T-cell (primary cell): Measurements from ENCODE around the gene KCNMA1. TPM values are rescaled to one million over a fixed set of nuclear protein-coding genes. Genes with fewer than 3 reads are reported as not detected.

ENCODE experiments used
- ATAC-seq, 4 experiments: fragments of 200-7000 bp in 3 of 4; fragments of 150-1000 bp in 1 of 4; cut with Tn5 transposase; replicated peaks in 1 of 4; 1 replicate in 3 of 4; 2 replicates in 1 of 4; pipeline ENCODE4 v1.10.0; 2021; ENCODE audit warnings: moderate library complexity in 3 of 4, mild to moderate bottlenecking in 2 of 4, moderate number of reproducible peaks in 1 of 4
- CTCF ChIA-PET, 2 donors: fragments of 300-600 bp; sonication (Branson Sonifier 250); formaldehyde crosslinking; loops; one replicate each; lab custom pipeline; 2022; ENCODE audit warnings: antibody characterized with exemption in 2 of 2; lab: Charles Lee
- POLR2A ChIA-PET, 2 donors: fragments of 300-600 bp; sonication (Branson Sonifier 250); formaldehyde crosslinking; loops; one replicate each; lab custom pipeline; 2022; ENCODE audit warnings: antibody characterized with exemption in 2 of 2; lab: Charles Lee
- DNase-seq, 35 experiments: peaks; one replicate each; pipeline versions ENCODE4 v3.0.0 to v3.0.0-alpha.2; 2013 to 2023
- H3K27ac ChIP-seq: one replicate; pipeline ENCODE4 v1.5.1; 2013; ENCODE audit warnings: low read length
- H3K27me3 ChIP-seq, 2 experiments: replicated peaks in 1 of 2; 1 replicate in 1 of 2; 2 replicates in 1 of 2; pipeline versions ENCODE4 v1.6.1 to v1.7.0; 2013; ENCODE audit warnings: low read length in 1 of 2, mixed read lengths in 1 of 2; ENCODE audit not compliant: control insufficient read depth in 2 of 2, insufficient read depth in 2 of 2; ENCODE audit errors: extremely low read depth in 1 of 2
- H3K36me3 ChIP-seq, 2 donors: 1 replicate in 1 of 2; 2 replicates in 1 of 2; pipeline versions ENCODE4 v1.6.1 to v1.7.0; 2013; ENCODE audit warnings: low read length in 1 of 2; ENCODE audit not compliant: control insufficient read depth in 2 of 2, insufficient read depth in 1 of 2; ENCODE audit errors: extremely low read depth in 1 of 2
- H3K4me1 ChIP-seq, 2 experiments: 1 replicate in 1 of 2; 2 replicates in 1 of 2; pipeline versions ENCODE4 v1.6.1 to v1.7.0; 2013; ENCODE audit warnings: low read length in 2 of 2, mixed read lengths in 1 of 2; ENCODE audit not compliant: insufficient read depth in 2 of 2, control insufficient read depth in 1 of 2; ENCODE audit errors: extremely low read depth in 1 of 2
- H3K4me3 ChIP-seq, 2 donors: 1 replicate in 1 of 2; 2 replicates in 1 of 2; pipeline versions ENCODE4 v1.5.1 to v1.7.0; 2013; ENCODE audit warnings: mild to moderate bottlenecking in 2 of 2, low read length in 1 of 2, moderate library complexity in 1 of 2; ENCODE audit not compliant: control insufficient read depth in 1 of 2; ENCODE audit errors: extremely low read depth in 1 of 2
- H3K9me3 ChIP-seq: 2 replicates; pipeline ENCODE4 v1.7.0; 2013
- H3K27ac Mint-ChIP-seq, 2 donors: one replicate each; pipeline ENCODE4 v1.8.0; 2020 to 2021; ENCODE audit warnings: mild to moderate bottlenecking in 2 of 2, mixed read lengths in 2 of 2
- H3K27me3 Mint-ChIP-seq, 2 donors: one replicate each; pipeline ENCODE4 v1.8.0; 2021 to 2022; ENCODE audit warnings: mixed read lengths in 2 of 2
- H3K36me3 Mint-ChIP-seq: one replicate; pipeline ENCODE4 v1.8.0; 2021; ENCODE audit warnings: mixed read lengths
- H3K4me1 Mint-ChIP-seq, 3 donors: one replicate each; pipeline ENCODE4 v1.8.0; 2020 to 2022; ENCODE audit warnings: mixed read lengths in 3 of 3, mild to moderate bottlenecking in 1 of 3
- H3K4me3 Mint-ChIP-seq, 3 donors: one replicate each; pipeline ENCODE4 v1.8.0; 2020 to 2022; ENCODE audit warnings: mild to moderate bottlenecking in 3 of 3, mixed read lengths in 3 of 3, moderate library complexity in 3 of 3
- H3K9me3 Mint-ChIP-seq, 3 donors: one replicate each; pipeline ENCODE4 v1.8.0; 2020 to 2022; ENCODE audit warnings: mixed read lengths in 3 of 3
- WGBS: methylation state at CpG from one replicate; pipeline ENCODE4 v1.1.5; 2013; ENCODE audit warnings: missing lambda C conversion rate; ENCODE audit not compliant: insufficient coverage; 5-methylcytosine and 5-hydroxymethylcytosine counted together
- total RNA-seq, 35 experiments: library from RNA in 6 of 35; stranded (reverse) in 6 of 35; fragments of 120-200 nt in 1 of 35; gene quantifications; one replicate each; pipeline versions ENCODE4 v1.2.1 to v1.2.4 and lab custom pipeline; 2013 to 2026

Gene KCNMA1
- total RNA-seq, 5 donors from 2014 or later (not counting 1 experiment from before 2014, with no cell fraction given), result 0.14 to 1.6 (median 0.60) TPM

- Mint-ChIP-seq H3K36me3 (no peaks in the 10 kb centered on the region), H3K9me3 (no peaks in the 10 kb centered on the region), H3K4me1 (no peaks in the 10 kb centered on the region), H3K4me3 (no peak overlapping the region), H3K27me3 (peaks cover 0 to 10% of the 10 kb centered on the region in 2 donors), H3K27ac (no peak overlapping the region)
- H3K4me1 ChIP-seq, result no peaks in the 10 kb centered on the region
- ChIA-PET POLR2A (no interaction called here), CTCF (no interaction called here)
- no peak overlapping the region for H3K4me3 ChIP-seq
- WGBS, result 100% methylated on average over 2 of the region's 3 CpGs
- H3K27me3 ChIP-seq, result no peaks in the 10 kb centered on the region
- no peak overlapping the region for H3K27ac ChIP-seq
- DNase-seq (no peak), ATAC-seq (no peak)
- no peaks in the 10 kb centered on the region for H3K9me3 ChIP-seq
- no peaks in the 10 kb centered on the region for H3K36me3 ChIP-seq
These were observed 660.6 kb downstream of the KCNMA1 start for GRCh38 chr10:76977046-76977445.

- H3K27ac ChIP-seq, result no peak overlapping the region
- Mint-ChIP-seq H3K27ac (no peak overlapping the region), H3K27me3 (peaks cover 0 to 10% of the 10 kb centered on the region in 2 donors), H3K4me1 (peaks cover 0 to 6% (median 0%) of the 10 kb centered on the region in 3 donors), H3K9me3 (no peaks in the 10 kb centered on the region), H3K4me3 (no peak overlapping the region), H3K36me3 (no peaks in the 10 kb centered on the region)
- no peak for DNase-seq
- ChIA-PET POLR2A (no interaction called here), CTCF (interaction anchor here in 1 of 2 donors (1.2 kb wide), 1 partner anchor 10 kb away, joined by 3 read pairs; no protein-coding TSS in a partner anchor)
- ATAC-seq, result no peak
- no peaks in the 10 kb centered on the region for H3K4me1 ChIP-seq
- 100% methylated on average over 1 of the region's 1 CpG for WGBS
- H3K4me3 ChIP-seq, result no peak overlapping the region
- H3K36me3 ChIP-seq, result no peaks in the 10 kb centered on the region
- no peaks in the 10 kb centered on the region for H3K27me3 ChIP-seq
- H3K9me3 ChIP-seq, result no peaks in the 10 kb centered on the region
These were observed 661.5 kb downstream of the KCNMA1 start for GRCh38 chr10:76976142-76976541.

GRCh38 chr10:76975126-76975525 is 662.5 kb downstream of the KCNMA1 start:
- ChIA-PET CTCF (no interaction called here), POLR2A (no interaction called here)
- Mint-ChIP-seq H3K4me3 (no peak overlapping the region), H3K4me1 (peaks cover 0 to 8% (median 0%) of the 10 kb centered on the region in 3 donors), H3K27me3 (peaks cover 0 to 10% of the 10 kb centered on the region in 2 donors), H3K27ac (no peak overlapping the region), H3K9me3 (no peaks in the 10 kb centered on the region), H3K36me3 (no peaks in the 10 kb centered on the region)
- Histone ChIP-seq H3K36me3 (no peaks in the 10 kb centered on the region), H3K9me3 (no peaks in the 10 kb centered on the region), H3K27ac (no peak overlapping the region), H3K27me3 (no peaks in the 10 kb centered on the region), H3K4me1 (no peaks in the 10 kb centered on the region), H3K4me3 (no peak overlapping the region)
- ATAC-seq (no peak), DNase-seq (no peak)
- no CpG with 5 or more reads among the region's 6 CpGs for WGBS

DNA sequence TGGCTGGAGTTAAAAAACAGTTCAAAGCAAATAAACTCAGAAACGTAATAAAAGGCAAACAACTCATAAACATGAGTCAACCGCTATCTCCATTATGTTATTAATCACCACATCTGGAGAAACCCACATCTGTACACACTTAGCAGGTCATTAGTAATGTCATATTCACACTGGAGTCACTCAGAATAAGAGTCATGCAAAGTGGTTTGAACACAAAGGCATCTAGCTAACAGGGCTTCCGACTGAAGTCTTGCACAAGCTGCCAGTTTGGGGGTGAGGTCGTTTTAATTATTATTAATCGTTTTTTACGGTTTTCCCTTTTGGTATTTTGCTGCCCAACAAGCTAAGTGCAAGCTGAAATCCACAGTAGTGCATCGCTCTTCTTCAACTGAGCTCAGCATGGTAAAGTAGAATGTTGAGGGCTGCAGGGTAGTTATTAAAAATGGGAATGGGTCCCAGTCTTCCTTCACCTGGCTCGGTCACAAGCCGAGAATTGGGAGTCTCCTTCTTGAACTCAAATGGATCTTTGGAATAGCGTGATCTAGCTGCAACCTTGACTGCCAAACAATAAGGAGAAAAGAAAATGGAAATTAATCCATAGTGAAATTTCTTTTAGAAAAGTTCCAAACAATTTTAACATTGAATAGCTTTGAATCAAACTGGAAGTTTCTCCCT is 663.5 kb downstream of the KCNMA1 start:
- H3K36me3 Mint-ChIP-seq, result no peaks in the 10 kb centered on the region
- 90% methylated on average over 5 of the region's 10 CpGs for WGBS
- ATAC-seq (no peak), DNase-seq (no peak)
- Histone ChIP-seq H3K4me1 (no peaks in the 10 kb centered on the region), H3K27me3 (peaks cover 0 to 2% of the 10 kb centered on the region in 2 experiments), H3K36me3 (no peaks in the 10 kb centered on the region), H3K4me3 (no peak overlapping the region), H3K9me3 (no peaks in the 10 kb centered on the region), H3K27ac (no peak overlapping the region)
- H3K4me1 Mint-ChIP-seq, result peaks cover 0 to 8% (median 0%) of the 10 kb centered on the region in 3 donors
- H3K27me3 Mint-ChIP-seq, result peaks cover 0 to 10% of the 10 kb centered on the region in 2 donors
- ChIA-PET POLR2A (no interaction called here), CTCF (interaction anchor here in 1 of 2 donors (0.6 kb wide), 1 partner anchor 1636 kb away, joined by 3 read pairs; no protein-coding TSS in a partner anchor)
- H3K9me3 Mint-ChIP-seq, result no peaks in the 10 kb centered on the region
- no peak overlapping the region for H3K27ac Mint-ChIP-seq
- H3K4me3 Mint-ChIP-seq, result no peak overlapping the region

DNA sequence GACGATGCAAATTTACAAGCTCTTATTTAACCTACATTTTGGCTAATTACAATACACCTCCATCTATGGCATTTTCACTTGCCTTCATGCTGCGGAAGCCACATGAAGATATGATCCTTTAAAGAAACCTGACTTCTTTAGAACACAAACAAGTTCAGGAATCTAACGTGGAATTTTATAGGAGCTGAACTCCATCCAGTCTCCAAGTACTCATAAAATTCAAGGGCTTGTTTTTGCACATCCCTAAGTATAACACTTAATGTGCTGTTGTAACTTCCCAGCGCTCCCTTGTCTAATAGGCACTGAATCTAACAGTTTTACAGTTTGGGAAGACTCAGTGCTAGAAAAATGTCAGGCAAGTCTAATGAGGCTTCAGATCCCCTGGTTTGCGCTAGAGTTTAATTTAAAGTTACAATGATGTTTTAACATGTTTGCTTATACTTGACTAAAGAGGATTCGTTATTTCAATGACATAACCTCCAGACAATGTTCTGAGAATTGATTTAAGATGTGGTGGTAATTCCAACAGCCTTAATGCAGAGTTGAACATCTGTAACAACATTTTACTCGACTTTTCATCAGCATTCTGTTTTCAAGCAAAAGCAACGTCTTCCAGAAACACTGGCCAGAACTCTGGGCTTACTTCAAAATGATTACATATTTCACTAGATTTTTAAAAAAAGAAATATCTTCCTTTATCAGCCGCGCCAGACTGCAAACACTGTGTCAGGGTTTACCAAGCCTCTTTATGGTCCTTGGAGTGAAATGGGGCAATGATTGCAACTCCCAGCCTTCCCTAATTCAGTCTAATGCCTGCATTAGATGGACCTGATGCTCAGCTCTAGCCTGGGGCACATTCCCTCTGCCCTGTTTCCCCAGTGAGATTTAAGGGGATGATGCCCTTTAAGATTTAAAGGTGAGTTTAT is 664.3 kb downstream of the KCNMA1 start:
- no peak overlapping the region for H3K4me3 ChIP-seq
- Mint-ChIP-seq H3K27ac (no peak overlapping the region), H3K36me3 (no peaks in the 10 kb centered on the region), H3K4me1 (peaks cover 0 to 8% (median 0%) of the 10 kb centered on the region in 3 donors), H3K27me3 (peaks cover 0 to 10% of the 10 kb centered on the region in 2 donors), H3K4me3 (no peak overlapping the region), H3K9me3 (no peaks in the 10 kb centered on the region)
- no peak for DNase-seq
- H3K27ac ChIP-seq, result no peak overlapping the region
- WGBS, result 79% methylated on average over 3 of the region's 10 CpGs
- H3K36me3 ChIP-seq, result no peaks in the 10 kb centered on the region
- no peaks in the 10 kb centered on the region for H3K9me3 ChIP-seq
- no peaks in the 10 kb centered on the region for H3K4me1 ChIP-seq
- H3K27me3 ChIP-seq, result peaks cover 0 to 2% of the 10 kb centered on the region in 2 experiments
- ChIA-PET POLR2A (no interaction called here), CTCF (no interaction called here)
- ATAC-seq, result no peak

DNA sequence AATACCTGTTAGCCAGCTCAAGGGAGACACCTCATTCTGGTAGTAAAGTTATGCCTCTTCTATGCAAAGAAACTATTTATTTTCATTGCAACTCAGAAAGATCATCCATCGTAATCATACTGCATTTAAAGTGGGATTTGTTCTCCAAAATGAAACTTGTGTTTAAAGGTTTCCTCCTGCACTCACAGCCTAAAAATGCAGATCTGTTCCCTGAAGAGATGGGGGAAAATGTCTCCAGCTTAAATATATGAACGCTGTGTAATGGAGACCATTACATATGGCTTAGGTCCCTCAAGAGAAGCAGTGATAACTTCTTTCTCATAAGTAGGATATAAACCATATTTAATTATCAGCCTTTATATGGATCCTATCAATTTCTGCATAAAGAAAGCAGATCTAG is 665.1 kb downstream of the KCNMA1 start:
- Histone ChIP-seq H3K9me3 (no peaks in the 10 kb centered on the region), H3K27me3 (peaks cover 0 to 4% of the 10 kb centered on the region in 2 experiments), H3K4me1 (no peaks in the 10 kb centered on the region), H3K36me3 (no peaks in the 10 kb centered on the region), H3K27ac (no peak overlapping the region), H3K4me3 (no peak overlapping the region)
- Mint-ChIP-seq H3K36me3 (no peaks in the 10 kb centered on the region), H3K27me3 (peaks cover 2 to 17% of the 10 kb centered on the region in 2 donors), H3K4me3 (no peak overlapping the region), H3K4me1 (peaks cover 0 to 8% (median 0%) of the 10 kb centered on the region in 3 donors), H3K27ac (no peak overlapping the region), H3K9me3 (no peaks in the 10 kb centered on the region)
- DNase-seq (no peak), ATAC-seq (no peak)
- POLR2A ChIA-PET, result no interaction called here
- WGBS, result no CpG with 5 or more reads among the region's 2 CpGs
- CTCF ChIA-PET, result interaction anchor here in 1 of 2 donors (0.6 kb wide), 1 partner anchor 264 kb away, joined by 4 read pairs; no protein-coding TSS in a partner anchor
